Suprapubic skin (tissue), 4 donors: ENCODE data around the gene CACNA1G. TPM values are rescaled to one million over a fixed set of nuclear protein-coding genes. Genes with fewer than 3 reads are reported as not detected.
A peak's percentile ranks its signal among the peaks of the same experiment; 100 is the strongest.

Experiments
- DNase-seq, 2 donors: peaks; one replicate each; pipeline ENCODE4 v3.0.0-alpha.2; 2019; ENCODE audit warnings: low spot score in 2 of 2
- H3K27ac ChIP-seq: fragments of 200-600 bp; sonication (generic); one replicate; pipeline ENCODE4 v1.5.1; 2019
- H3K27me3 ChIP-seq: fragments of 200-600 bp; sonication (generic); one replicate; pipeline ENCODE4 v1.5.1; 2019
- H3K36me3 ChIP-seq: fragments of 200-600 bp; sonication (generic); one replicate; pipeline ENCODE4 v1.5.1; 2019
- H3K4me1 ChIP-seq: fragments of 200-600 bp; sonication (generic); one replicate; pipeline ENCODE4 v1.5.1; 2019
- H3K4me3 ChIP-seq: fragments of 200-600 bp; sonication (generic); one replicate; pipeline ENCODE4 v1.5.1; 2019; ENCODE audit warnings: mild to moderate bottlenecking
- H3K9me3 ChIP-seq: fragments of 200-600 bp; sonication (generic); one replicate; pipeline ENCODE4 v1.5.1; 2019
- EP300 ChIP-seq: sonication (generic); formaldehyde crosslinking; IDR thresholded peaks from one replicate; pipeline ENCODE4 v1.6.1; 2017; ENCODE audit warnings: antibody characterized with exemption
- POLR2A ChIP-seq, 2 donors: fragments of 450-650 bp; IDR thresholded peaks; one replicate each; pipeline ENCODE4 v1.6.1; 2017; ENCODE audit warnings: antibody characterized with exemption in 2 of 2, mild to moderate bottlenecking in 2 of 2, moderate library complexity in 2 of 2
- POLR2AphosphoS5 ChIP-seq, 3 donors: sonication (generic); formaldehyde crosslinking; IDR thresholded peaks; one replicate each; pipeline ENCODE4 v1.6.1; 2017; ENCODE audit warnings: antibody characterized with exemption in 3 of 3
- WGBS: methylation state at CpG from one replicate; pipeline ENCODE4 v1.1.5; 2018; 5-methylcytosine and 5-hydroxymethylcytosine counted together
- total RNA-seq, 4 donors: library from RNA; depleted of rRNA; stranded (reverse); fragments of >200 nt; gene quantifications; one replicate each; pipeline ENCODE4 v1.1.0, GENCODE V29; 2016
- TF ChIP-seq, protein P1 (sequence below), 2 donors: fragments of 200-600 bp in 1 of 2; fragments of 450-650 bp in 1 of 2; sonication (generic) in 1 of 2; IDR thresholded peaks; one replicate each; pipeline ENCODE4 v1.5.1; 2016 to 2019; ENCODE audit warnings: antibody characterized with exemption in 2 of 2, mild to moderate bottlenecking in 1 of 2, moderate library complexity in 1 of 2

CACNA1G gene
- total RNA-seq, 4 donors from 2014 or later = 1.1 to 9.9 (median 2.7) TPM

DNA sequence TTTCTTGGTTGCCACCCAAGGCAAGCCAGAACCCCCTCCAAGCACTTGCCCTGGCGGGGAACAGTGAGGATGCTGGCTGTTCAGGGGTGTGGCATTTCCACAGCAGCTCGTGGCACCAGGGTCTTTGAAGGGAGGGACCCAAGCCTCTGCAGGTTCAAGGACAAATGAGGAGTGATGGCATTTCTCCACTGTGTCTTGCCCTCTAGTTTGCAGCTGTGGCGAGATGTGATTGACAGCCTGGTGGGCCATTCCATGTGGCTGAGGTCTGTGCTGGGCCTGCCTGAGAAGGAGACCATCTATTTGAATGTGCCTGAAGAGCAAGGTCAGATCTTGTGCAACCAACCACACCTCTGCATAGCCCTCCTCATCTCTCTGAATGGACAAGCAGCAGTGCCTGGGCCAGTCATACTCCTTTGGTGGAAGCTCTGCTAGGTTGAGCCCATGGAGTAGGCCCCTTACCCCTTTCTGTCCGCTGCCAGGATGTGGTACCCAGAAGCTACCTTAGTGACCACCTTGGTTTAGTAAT is 32.5 kb upstream of the CACNA1G start:
- Histone ChIP-seq H3K27ac (no peak overlapping the region), H3K4me3 (no peak overlapping the region), H3K9me3 (no peaks in the 10 kb centered on the region), H3K4me1 (peaks cover 15% of the 10 kb centered on the region), H3K27me3 (peaks cover 38% of the 10 kb centered on the region), H3K36me3 (no peaks in the 10 kb centered on the region)
- TF ChIP-seq POLR2AphosphoS5 (IDR thresholded peaks at IDR 0.05) (no peak), POLR2A (IDR thresholded peaks at IDR 0.05) (no peak)
- TF ChIP-seq, protein P1, sequence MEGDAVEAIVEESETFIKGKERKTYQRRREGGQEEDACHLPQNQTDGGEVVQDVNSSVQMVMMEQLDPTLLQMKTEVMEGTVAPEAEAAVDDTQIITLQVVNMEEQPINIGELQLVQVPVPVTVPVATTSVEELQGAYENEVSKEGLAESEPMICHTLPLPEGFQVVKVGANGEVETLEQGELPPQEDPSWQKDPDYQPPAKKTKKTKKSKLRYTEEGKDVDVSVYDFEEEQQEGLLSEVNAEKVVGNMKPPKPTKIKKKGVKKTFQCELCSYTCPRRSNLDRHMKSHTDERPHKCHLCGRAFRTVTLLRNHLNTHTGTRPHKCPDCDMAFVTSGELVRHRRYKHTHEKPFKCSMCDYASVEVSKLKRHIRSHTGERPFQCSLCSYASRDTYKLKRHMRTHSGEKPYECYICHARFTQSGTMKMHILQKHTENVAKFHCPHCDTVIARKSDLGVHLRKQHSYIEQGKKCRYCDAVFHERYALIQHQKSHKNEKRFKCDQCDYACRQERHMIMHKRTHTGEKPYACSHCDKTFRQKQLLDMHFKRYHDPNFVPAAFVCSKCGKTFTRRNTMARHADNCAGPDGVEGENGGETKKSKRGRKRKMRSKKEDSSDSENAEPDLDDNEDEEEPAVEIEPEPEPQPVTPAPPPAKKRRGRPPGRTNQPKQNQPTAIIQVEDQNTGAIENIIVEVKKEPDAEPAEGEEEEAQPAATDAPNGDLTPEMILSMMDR (IDR thresholded peaks at IDR 0.05) = no peak
- no peak for DNase-seq
- WGBS = 46% methylated on average over 4 of the region's 4 CpGs

DNA sequence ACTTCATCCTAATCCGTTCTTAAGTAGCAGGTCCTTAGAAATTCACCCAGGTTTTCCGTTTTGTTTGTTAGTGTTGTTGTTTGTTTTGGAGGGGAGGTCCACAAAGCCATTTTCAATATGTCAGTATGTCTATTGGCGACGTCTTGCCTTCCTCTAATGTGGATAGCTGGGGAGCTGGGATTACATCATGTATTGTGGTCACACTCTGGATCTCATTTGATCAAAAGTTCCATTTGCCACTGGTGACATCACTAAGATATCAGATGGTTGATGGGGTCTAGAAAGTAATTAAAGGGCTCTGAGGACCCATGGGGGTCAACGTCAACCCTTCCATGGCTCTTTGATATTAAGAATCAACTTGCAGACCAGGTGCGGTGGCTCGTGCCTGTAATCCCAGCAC is 30.7 kb upstream of the CACNA1G start:
- WGBS = 86% methylated on average over 7 of the region's 7 CpGs
- H3K36me3 ChIP-seq = no peaks in the 10 kb centered on the region
- no peak overlapping the region for H3K27ac ChIP-seq
- peaks cover 34% of the 10 kb centered on the region for H3K4me1 ChIP-seq
- H3K9me3 ChIP-seq = no peaks in the 10 kb centered on the region
- no peak for DNase-seq
- peaks cover 38% of the 10 kb centered on the region for H3K27me3 ChIP-seq
- TF ChIP-seq EP300 = no peak
- TF ChIP-seq, protein P1 (IDR thresholded peaks at IDR 0.05) = no peak
- no peak for TF ChIP-seq POLR2A (IDR thresholded peaks at IDR 0.05)
- TF ChIP-seq POLR2AphosphoS5 (IDR thresholded peaks at IDR 0.05) = no peak
- no peak overlapping the region for H3K4me3 ChIP-seq

DNA sequence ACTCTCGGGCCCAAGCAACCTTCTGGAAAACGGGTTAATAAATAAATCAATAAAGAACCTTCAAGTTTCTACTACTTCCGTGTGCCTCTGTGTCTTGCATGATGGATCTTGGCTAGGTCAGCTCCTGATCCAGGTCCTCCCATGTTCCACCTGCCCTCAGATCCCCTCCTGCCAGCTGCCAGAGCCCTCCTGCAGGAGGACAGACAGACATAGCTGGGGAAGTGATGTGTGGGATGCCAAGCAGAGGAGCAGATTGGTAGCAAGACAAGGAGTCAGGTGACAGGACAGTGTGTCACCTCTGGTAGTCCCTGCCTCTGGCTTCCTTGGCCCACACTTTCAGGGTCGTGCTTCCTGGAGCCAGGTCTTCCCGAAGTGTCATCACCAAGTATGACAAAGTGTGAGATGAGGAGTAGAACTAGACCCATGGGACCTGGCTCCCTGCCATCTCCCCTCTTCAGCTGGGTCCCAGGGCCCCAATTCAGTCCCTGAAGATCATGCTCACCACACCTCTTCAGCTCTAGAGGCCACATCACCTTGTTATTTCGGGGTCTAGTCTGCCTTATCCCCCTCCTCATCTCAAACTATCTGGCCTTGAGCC is 29.0 kb upstream of the CACNA1G start:
- DNase-seq = no peak
- H3K4me1 ChIP-seq = peaks cover 44% of the 10 kb centered on the region
- TF ChIP-seq EP300 = no peak
- TF ChIP-seq, protein P1 (IDR thresholded peaks at IDR 0.05) = no peak
- no peak for TF ChIP-seq POLR2A (IDR thresholded peaks at IDR 0.05)
- no peak for TF ChIP-seq POLR2AphosphoS5 (IDR thresholded peaks at IDR 0.05)
- WGBS = 65% methylated on average over 6 of the region's 6 CpGs
- H3K27ac ChIP-seq = no peak overlapping the region
- H3K27me3 ChIP-seq = peaks cover 38% of the 10 kb centered on the region
- no peaks in the 10 kb centered on the region for H3K36me3 ChIP-seq
- no peaks in the 10 kb centered on the region for H3K9me3 ChIP-seq
- no peak overlapping the region for H3K4me3 ChIP-seq

DNA sequence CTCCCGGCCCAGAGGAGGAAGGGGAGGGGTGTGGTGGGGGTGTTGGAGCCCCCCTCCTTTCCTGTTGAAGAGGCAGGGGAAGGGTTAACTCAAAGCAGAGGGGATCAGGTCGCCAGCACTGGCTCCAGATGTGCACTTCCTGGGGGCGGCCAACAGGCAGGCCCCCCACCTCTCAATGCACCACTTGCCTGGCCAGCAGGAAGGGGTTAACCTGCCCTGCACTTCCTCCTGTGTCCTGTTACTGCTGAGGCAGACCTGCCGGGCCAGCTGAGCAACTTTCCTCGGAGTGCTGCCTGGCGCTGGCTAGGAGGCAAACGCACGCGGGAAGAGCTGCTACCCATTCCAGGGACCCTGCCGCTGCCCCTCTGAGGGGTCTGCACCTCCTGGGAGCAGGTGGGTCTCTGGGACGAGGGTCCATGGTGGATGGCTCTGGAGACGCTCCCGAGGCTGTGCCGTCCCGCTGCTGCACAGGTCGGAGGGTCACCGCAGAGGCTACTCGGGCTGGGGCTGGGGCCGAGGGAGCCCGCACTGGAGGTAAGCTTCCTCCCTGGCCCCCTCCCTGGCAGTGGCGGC is 28.0 kb upstream of the CACNA1G start, which contains the start of gene EPN3:
EPN3 (plus strand) TSS at position 284 of the 573 bp plus-strand sequence. CDS start 3,822 bp downstream, outside the sequence.
- Histone ChIP-seq H3K27ac (peak within 1 kb of the TSS; percentile 78), H3K4me3 (peak within 1 kb of the TSS; percentile 51), H3K4me1 (peaks cover 44% of the 10 kb centered on the region), H3K9me3 (no peaks in the 10 kb centered on the region), H3K36me3 (no peaks in the 10 kb centered on the region), H3K27me3 (peaks cover 38% of the 10 kb centered on the region)
- TF ChIP-seq POLR2AphosphoS5 (IDR thresholded peaks at IDR 0.05) (peak in 1 of 3 donors; percentile 61), EP300 (no peak)
- no peak for DNase-seq
- WGBS = 3% methylated on average over 8 of the region's 21 CpGs

DNA sequence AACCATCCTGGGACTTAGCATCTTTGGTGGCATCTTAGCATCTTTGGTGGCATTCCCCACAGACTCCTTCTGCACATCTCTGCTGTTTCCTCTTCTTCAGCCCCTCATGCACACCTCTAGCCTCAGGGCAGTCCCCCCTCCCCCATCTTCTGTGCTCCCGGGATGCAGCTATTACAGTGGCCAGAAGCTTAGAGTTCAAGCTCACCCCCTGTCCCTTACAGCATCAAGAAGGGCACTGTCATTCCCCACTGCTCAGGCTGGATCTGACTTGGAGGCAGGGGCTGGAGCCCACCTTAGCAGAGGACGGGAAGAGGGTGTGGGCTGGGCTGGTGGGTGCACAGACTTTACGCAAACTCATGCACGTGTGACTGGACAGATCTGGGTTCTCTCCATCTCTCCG is 27.3 kb upstream of the CACNA1G start:
- DNase-seq = no peak
- Histone ChIP-seq H3K27me3 (peaks cover 38% of the 10 kb centered on the region), H3K4me3 (peak overlapping the region; percentile 51), H3K9me3 (no peaks in the 10 kb centered on the region), H3K27ac (peak overlapping the region; percentile 78), H3K4me1 (peaks cover 44% of the 10 kb centered on the region), H3K36me3 (no peaks in the 10 kb centered on the region)
- 10% methylated on average over 5 of the region's 5 CpGs for WGBS
- TF ChIP-seq POLR2AphosphoS5 (IDR thresholded peaks at IDR 0.05) (no peak), POLR2A (IDR thresholded peaks at IDR 0.05) (no peak), EP300 (no peak)
- TF ChIP-seq, protein P1 (IDR thresholded peaks at IDR 0.05) = no peak
